OCI-LY7 (cell line): ENCODE results near the gene SLC16A9. TPM values are rescaled to one million over a fixed set of nuclear protein-coding genes. Genes with fewer than 3 reads are reported as not detected.

Experiments used
- BruUV-seq: library from RNA; stranded (reverse); fragments of 400-500 nt; replicated peaks from 2 replicates; lab custom pipeline; 2021; lab: Mats Ljungman, UMichigan
- CTCF ChIA-PET: fragments of 300-600 bp; sonication (Branson Sonifier 250); formaldehyde crosslinking; loops from one replicate; lab custom pipeline; 2022; ENCODE audit warnings: antibody characterized with exemption; ENCODE audit not compliant: unreplicated experiment; lab: Charles Lee
- POLR2A ChIA-PET: fragments of 300-600 bp; sonication (Branson Sonifier 250); formaldehyde crosslinking; loops from one replicate; lab custom pipeline; 2022; ENCODE audit warnings: antibody characterized with exemption; lab: Charles Lee
- DNase-seq: peaks from one replicate; pipeline ENCODE4 v3.0.0-alpha.2; 2015; ENCODE audit warnings: low spot score
- H2AFZ ChIP-seq: fragments of 200-600 bp; sonication (generic), shearing (Covaris generic); 2 replicates; pipeline ENCODE4 v1.6.1; 2014; ENCODE audit warnings: mild to moderate bottlenecking, antibody characterized with exemption, low read length, moderate library complexity
- H3K27ac ChIP-seq: fragments of 200-600 bp; sonication (generic); 2 replicates; pipeline ENCODE4 v1.5.1; 2014; ENCODE audit warnings: mixed run types, low read depth, mild to moderate bottlenecking, moderate library complexity, low read length, inconsistent platforms; ENCODE audit not compliant: poor library complexity, severe bottlenecking
- H3K36me3 ChIP-seq: fragments of 200-600 bp; sonication (generic); 2 replicates; pipeline ENCODE4 v1.6.1; 2014; ENCODE audit warnings: mild to moderate bottlenecking, antibody characterized with exemption, low read length, moderate library complexity, mixed read lengths; ENCODE audit not compliant: insufficient read depth
- H3K4me1 ChIP-seq: fragments of 200-600 bp; sonication (generic); 2 replicates; pipeline ENCODE4 v1.5.1; 2014; ENCODE audit warnings: mild to moderate bottlenecking, low read length; ENCODE audit not compliant: insufficient read depth, poor library complexity, severe bottlenecking
- H3K4me2 ChIP-seq: fragments of 200-600 bp; sonication (generic); 2 replicates; pipeline ENCODE4 v1.6.1; 2014; ENCODE audit warnings: mild to moderate bottlenecking, low read length
- H3K4me3 ChIP-seq: fragments of 200-600 bp; sonication (generic); 2 replicates; pipeline ENCODE4 v1.5.1; 2014; ENCODE audit warnings: mild to moderate bottlenecking, low read depth, low read length; ENCODE audit not compliant: poor library complexity, severe bottlenecking
- H3K79me2 ChIP-seq: fragments of 200-600 bp; sonication (generic); 2 replicates; pipeline ENCODE4 v1.6.1; 2016; ENCODE audit warnings: low read depth, mild to moderate bottlenecking, low read length, moderate library complexity, mixed read lengths; ENCODE audit not compliant: insufficient read depth
- H3K9me2 ChIP-seq: fragments of 200-600 bp; sonication (generic); 2 replicates; pipeline ENCODE4 v1.6.1; 2016; ENCODE audit warnings: mild to moderate bottlenecking, low read length, mixed read lengths; ENCODE audit not compliant: insufficient read depth
- H3K9me3 ChIP-seq: fragments of 200-600 bp; sonication (generic); 2 replicates; pipeline ENCODE4 v1.6.1; 2014; ENCODE audit warnings: mild to moderate bottlenecking, mixed run types, low read length, mixed read lengths
- H4K20me1 ChIP-seq: fragments of 200-600 bp; sonication (generic); 2 replicates; pipeline ENCODE4 v1.6.1; 2014; ENCODE audit warnings: mild to moderate bottlenecking, antibody characterized with exemption, low read length, moderate library complexity, mixed read lengths; ENCODE audit not compliant: insufficient read depth
- CTCF ChIP-seq: fragments of 200-600 bp; sonication (generic); conservative IDR thresholded peaks from 2 replicates; pipeline ENCODE4 v1.5.1; 2014; ENCODE audit warnings: mild to moderate bottlenecking, antibody characterized with exemption, low read length, moderate library complexity, mixed read lengths
- EZH2phosphoT487 ChIP-seq: fragments of 200-600 bp; sonication (generic); IDR thresholded peaks from 2 replicates; pipeline ENCODE4 v1.6.1; 2018; ENCODE audit warnings: low read depth, borderline replicate concordance, mild to moderate bottlenecking, mixed run types, antibody characterized with exemption, low read length, moderate library complexity, mixed read lengths
- intact Hi-C: fragments of 100-400 bp; cut with micrococcal nuclease; formaldehyde crosslinking; loops from one replicate; pipeline ENCODE4 v1.10.0; 2022; ENCODE audit not compliant: unreplicated experiment
- total RNA-seq, 2 experiments: library from RNA; depleted of rRNA in 1 of 2; stranded (reverse); fragments of >200 nt in 1 of 2; shearing (Covaris generic) in 1 of 2; gene quantifications; 2 replicates each; pipeline ENCODE4 v1.2.3, GENCODE V29; 2014 to 2022

Gene SLC16A9
- total RNA-seq, 2 experiments from 2014 or later, result not detected

GRCh38 chr10:59720377-59720776 is 10.7 kb upstream of the SLC16A9 start:
- H4K20me1 ChIP-seq, result no peaks in the 10 kb centered on the region
- POLR2A ChIA-PET, result interaction anchor here (0.7 kb wide), 1 partner anchor 107 kb away, joined by 3 read pairs; no protein-coding TSS in a partner anchor

GRCh38 chr10:59719374-59719773 is 9.7 kb upstream of the SLC16A9 start:
- no peak overlapping the region for H2AFZ ChIP-seq
- no peaks in the 10 kb centered on the region for H3K9me3 ChIP-seq
- CTCF ChIA-PET, result no interaction called here
- H3K4me1 ChIP-seq, result no peaks in the 10 kb centered on the region
- H4K20me1 ChIP-seq, result no peaks in the 10 kb centered on the region
- intact Hi-C loops, result no loop called here
- H3K36me3 ChIP-seq, result no peaks in the 10 kb centered on the region
- no peak overlapping the region for H3K4me3 ChIP-seq
- H3K27ac ChIP-seq, result no peak overlapping the region
- POLR2A ChIA-PET, result no interaction called here
- TF ChIP-seq CTCF, result peak; percentile 45; the same call in 1 of the 2 replicates
- no peak for TF ChIP-seq EZH2phosphoT487
- no TSS peak for BruUV-seq
- no peaks in the 10 kb centered on the region for H3K9me2 ChIP-seq
- H3K4me2 ChIP-seq, result no peak overlapping the region
- no peak for DNase-seq
- H3K79me2 ChIP-seq, result no peaks in the 10 kb centered on the region

More at GRCh38 chr10:59720377-59720776, 10.7 kb upstream of the SLC16A9 start:
- Histone ChIP-seq H3K36me3 (no peaks in the 10 kb centered on the region), H3K4me2 (no peak overlapping the region), H3K27ac (no peak overlapping the region), H2AFZ (no peak overlapping the region), H3K9me3 (no peaks in the 10 kb centered on the region), H3K9me2 (no peaks in the 10 kb centered on the region), H3K4me3 (no peak overlapping the region), H3K79me2 (no peaks in the 10 kb centered on the region), H3K4me1 (no peaks in the 10 kb centered on the region)
- no TSS peak for BruUV-seq
- no peak for TF ChIP-seq CTCF
- TF ChIP-seq EZH2phosphoT487, result no peak
- no peak for DNase-seq
- CTCF ChIA-PET, result no interaction called here
- intact Hi-C loops, result no loop called here

- Histone ChIP-seq H3K27ac (no peak overlapping the region), H4K20me1 (no peaks in the 10 kb centered on the region), H2AFZ (no peak overlapping the region), H3K4me3 (no peak overlapping the region), H3K4me1 (no peaks in the 10 kb centered on the region), H3K4me2 (no peak overlapping the region), H3K9me3 (no peaks in the 10 kb centered on the region), H3K9me2 (no peaks in the 10 kb centered on the region), H3K36me3 (no peaks in the 10 kb centered on the region), H3K79me2 (no peaks in the 10 kb centered on the region)
- no peak for DNase-seq
- POLR2A ChIA-PET, result no interaction called here
- no TSS peak for BruUV-seq
- intact Hi-C loops, result no loop called here
- CTCF ChIA-PET, result no interaction called here
- TF ChIP-seq EZH2phosphoT487 (no peak), CTCF (no peak)
Observed at GRCh38 chr10:59718257-59718656, 8.6 kb upstream of the SLC16A9 start.
